T-helper 22 cell (primary cell): ENCODE data around the gene ARID1B.
A peak's percentile ranks its signal among the peaks of the same experiment; 100 is the strongest.

Experiments used
- DNase-seq: peaks from one replicate; pipeline ENCODE4 v3.0.0-alpha.2; 2020; ENCODE audit warnings: low read depth

The ARID1B gene

DNA sequence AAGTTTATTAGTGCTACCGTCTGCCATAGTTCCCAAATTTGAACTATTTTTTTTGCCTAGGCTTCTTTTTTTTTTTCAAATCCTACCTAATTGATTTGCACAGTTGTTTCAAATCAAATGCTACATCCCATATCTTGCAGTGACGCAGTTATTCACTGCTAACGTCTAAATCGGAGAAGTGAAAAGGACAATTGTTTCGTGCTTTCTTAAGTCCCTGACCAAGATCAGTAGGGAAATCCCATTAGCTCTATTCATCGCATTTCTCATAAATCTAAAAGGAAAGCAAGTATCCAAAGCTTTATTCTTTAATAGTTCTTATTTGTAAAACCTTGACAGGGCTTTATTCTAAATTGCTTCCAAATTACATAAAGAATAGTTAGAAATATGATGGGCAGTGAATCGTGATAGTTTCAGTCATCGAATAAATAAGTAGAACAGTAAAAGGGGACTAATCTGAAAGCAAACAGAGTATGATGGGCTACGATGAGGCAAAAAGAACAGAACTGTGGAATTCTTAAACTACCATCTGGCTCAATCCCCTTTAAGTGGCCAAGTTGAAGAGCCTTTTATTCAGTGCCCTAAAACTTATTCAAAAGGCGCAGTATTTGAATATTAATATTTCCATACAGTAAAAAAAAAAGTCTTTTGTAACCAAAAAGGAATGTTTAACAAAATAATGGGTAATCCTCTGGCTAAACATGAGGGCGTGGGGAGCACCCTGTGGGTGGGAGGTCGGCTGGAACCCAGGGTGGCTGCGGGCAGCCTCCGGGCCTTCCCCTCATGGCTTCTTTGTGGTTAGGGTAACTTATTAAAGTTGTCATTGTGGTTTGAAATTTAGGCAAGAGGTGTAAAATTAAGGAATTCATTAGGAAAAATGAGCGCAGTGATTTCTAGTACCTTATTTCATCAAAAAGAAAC, 3.0 kb upstream of the ARID1B start:
- no peak for DNase-seq

DNA sequence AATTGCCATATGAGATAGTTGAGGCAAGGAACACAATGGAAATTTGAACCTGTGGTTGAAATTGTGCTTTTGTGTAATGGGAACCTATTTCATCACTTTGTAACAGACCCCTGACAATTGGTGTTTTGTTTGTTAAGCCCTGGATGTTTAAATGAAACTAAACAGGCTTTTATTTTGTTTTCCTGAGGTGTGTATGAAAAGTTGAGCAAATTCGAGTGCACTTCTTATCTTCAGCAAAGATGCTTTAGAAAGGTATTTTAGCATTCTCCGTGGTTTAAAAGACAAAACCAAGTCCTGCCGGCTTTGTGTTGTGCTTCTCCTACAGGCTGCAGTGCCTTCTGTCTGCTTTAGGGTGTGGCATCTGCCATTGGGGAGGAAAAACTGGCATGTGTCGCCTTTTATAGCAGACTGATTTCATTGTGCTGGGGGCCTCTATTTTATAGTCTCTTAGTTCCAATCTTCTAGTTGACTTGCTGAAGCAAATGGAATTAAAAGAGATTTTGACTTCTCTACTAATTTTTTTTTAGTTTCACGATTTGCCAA, 2.2 kb upstream of the ARID1B start:
- DNase-seq: no peak

DNA sequence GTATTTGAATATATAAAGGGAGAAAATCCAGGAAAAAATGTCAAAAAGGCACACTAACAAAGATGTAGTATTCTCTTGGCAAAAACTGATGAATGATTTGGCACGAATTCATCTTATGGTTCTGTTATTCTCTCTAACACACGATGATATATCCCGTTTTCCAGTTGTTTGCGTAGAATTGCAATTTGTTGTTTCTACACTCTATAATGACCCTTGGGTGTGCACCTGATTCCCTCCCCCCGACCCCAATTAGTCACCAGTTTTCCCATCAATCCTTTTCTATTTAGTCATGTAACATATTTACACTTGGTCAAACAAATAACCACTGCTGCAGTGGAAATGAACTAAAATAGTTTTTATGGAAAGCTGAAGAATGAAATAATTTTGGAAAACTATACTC, 1.5 kb upstream of the ARID1B start:
- no peak for DNase-seq

DNA sequence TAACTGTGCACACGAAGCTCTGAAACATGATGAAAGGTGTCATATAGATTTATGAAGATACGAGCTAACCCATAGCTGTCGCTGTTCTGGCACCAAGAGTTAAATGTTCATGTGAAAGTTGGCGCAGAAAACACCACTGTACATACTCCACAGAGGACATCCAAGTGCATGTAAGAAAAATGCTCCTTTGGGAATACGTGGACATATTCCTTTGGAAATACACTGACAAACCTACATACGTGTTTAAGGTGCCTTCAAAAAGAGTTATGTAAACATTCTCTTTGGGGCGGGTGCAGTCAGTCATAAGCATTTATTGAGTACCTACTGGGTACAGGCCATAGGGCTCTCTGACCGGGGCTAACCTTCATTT, 723 bp upstream of the ARID1B start:
- DNase-seq: no peak

DNA sequence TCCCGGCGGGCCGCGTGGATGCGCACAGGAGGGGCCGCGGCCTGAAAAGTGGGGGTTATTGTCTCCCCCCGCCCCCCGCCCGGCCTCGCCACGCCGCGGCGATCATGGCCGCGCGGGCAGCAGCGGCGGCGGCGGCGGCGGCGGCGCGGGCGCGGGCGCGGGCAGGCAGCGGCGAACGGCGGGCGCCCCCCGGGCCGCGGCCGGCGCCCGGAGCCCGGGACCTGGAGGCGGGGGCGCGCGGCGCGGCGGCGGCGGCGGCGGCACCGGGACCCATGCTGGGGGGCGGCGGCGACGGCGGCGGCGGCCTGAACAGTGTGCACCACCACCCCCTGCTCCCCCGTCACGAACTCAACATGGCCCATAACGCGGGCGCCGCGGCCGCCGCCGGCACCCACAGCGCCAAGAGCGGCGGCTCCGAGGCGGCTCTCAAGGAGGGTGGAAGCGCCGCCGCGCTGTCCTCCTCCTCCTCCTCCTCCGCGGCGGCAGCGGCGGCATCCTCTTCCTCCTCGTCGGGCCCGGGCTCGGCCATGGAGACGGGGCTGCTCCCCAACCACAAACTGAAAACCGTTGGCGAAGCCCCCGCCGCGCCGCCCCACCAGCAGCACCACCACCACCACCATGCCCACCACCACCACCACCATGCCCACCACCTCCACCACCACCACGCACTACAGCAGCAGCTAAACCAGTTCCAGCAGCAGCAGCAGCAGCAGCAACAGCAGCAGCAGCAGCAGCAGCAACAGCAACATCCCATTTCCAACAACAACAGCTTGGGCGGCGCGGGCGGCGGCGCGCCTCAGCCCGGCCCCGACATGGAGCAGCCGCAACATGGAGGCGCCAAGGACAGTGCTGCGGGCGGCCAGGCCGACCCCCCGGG, 637 bp downstream of the ARID1B start:
- peak; percentile 46 for DNase-seq

DNA sequence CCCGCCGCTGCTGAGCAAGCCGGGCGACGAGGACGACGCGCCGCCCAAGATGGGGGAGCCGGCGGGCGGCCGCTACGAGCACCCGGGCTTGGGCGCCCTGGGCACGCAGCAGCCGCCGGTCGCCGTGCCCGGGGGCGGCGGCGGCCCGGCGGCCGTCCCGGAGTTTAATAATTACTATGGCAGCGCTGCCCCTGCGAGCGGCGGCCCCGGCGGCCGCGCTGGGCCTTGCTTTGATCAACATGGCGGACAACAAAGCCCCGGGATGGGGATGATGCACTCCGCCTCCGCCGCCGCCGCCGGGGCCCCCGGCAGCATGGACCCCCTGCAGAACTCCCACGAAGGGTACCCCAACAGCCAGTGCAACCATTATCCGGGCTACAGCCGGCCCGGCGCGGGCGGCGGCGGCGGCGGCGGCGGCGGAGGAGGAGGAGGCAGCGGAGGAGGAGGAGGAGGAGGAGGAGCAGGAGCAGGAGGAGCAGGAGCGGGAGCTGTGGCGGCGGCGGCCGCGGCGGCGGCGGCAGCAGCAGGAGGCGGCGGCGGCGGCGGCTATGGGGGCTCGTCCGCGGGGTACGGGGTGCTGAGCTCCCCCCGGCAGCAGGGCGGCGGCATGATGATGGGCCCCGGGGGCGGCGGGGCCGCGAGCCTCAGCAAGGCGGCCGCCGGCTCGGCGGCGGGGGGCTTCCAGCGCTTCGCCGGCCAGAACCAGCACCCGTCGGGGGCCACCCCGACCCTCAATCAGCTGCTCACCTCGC, 1.5 kb downstream of the ARID1B start:
- peak; percentile 37 for DNase-seq

DNA sequence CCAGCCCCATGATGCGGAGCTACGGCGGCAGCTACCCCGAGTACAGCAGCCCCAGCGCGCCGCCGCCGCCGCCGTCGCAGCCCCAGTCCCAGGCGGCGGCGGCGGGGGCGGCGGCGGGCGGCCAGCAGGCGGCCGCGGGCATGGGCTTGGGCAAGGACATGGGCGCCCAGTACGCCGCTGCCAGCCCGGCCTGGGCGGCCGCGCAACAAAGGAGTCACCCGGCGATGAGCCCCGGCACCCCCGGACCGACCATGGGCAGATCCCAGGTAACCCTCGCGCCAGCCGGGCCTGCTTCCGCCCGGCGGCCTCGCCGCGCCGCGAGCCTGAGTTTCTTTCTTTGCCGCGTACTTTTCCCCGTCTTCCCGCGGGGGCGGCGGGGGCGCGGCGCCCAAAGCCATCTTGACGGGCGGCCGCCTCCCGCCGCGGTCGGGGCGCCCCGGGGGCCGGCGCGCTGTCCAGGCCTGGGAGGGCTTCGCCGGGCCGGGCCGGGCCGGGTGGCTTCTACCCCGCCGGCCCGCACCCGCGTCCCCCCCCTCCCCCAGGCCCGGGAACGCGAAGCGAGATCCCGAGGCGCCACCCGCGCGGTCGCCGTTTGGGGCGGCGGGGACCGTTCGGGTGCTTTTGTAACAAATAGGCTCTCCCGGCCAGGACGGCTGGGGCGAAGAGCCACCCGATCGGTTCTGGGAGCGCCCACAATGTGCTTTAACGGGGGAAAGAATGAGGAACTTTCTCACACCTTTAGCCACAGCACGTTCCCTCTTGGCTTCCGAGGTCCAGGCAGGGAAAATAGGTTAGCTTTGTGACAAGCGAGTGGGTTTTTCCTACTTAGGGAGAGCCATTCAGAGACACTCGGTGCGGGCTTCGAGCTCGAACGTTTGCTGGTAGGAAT, 2.3 kb downstream of the ARID1B start:
- DNase-seq: peak; percentile 22

DNA sequence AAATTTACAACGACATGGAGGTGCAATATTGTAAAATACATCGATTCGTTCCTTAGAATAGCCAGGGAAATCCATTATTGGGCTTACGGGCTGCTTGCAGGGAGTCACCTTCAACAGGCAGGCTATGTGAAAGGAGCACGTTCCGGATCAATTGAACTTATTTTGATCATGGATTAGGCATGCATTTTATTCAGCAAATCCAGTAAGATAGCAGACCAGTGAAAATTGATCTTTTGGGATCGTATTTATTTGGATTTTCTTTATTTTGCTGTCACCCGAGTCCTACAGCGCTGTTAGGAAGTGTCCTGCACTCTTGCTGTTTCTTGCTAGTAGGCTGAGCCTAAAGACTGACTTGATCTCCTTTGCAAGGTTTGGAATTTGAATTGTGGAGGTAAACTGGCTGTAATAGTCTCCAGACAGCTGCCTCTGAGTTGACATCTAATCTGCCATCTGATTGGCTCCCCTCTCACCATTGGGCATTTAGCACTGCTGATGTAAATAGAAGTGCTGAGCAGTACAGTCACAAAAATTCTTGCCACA, 3.0 kb downstream of the ARID1B start:
- DNase-seq: peak; percentile 59

DNA sequence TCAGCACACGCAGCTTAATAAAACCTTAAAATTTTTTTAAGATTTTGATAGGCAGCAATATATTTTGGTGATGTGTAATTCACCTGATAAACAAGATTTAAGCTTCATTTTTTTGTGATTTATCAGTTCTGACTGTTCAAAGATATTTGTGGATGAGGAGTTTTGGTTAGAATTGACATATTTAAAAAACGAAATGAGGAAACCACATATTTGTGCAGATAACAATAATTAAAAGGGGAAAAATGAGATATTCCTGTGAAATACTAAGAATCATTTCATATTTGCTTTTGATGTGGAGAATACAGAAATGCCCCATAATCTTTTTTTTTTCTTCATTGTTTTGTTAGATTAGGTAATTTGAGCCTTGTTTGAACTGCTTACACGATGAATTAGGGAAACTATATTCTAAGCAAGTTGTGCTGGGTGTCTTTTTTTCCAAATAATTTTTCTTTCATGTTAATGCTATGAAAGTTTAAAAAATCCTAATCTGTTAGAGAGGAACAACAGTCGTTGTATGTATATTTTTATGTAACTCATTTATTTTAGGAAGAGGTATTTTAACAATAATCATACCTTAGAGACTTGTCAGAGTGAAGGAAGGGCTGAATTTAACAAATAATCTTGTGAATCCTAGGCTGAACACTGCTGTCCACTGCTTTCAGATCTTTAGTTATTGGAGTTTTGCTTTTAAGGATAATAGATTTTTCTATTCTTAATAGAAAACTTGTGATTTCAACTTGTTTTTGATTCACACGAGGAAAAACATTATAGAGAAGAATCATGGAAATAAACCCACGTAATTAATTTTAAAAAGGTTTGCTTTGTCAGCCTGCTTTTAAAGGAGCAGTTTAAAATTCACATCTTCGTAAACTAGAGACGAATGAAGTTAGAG, 4.0 kb downstream of the ARID1B start:
- no peak for DNase-seq

DNA sequence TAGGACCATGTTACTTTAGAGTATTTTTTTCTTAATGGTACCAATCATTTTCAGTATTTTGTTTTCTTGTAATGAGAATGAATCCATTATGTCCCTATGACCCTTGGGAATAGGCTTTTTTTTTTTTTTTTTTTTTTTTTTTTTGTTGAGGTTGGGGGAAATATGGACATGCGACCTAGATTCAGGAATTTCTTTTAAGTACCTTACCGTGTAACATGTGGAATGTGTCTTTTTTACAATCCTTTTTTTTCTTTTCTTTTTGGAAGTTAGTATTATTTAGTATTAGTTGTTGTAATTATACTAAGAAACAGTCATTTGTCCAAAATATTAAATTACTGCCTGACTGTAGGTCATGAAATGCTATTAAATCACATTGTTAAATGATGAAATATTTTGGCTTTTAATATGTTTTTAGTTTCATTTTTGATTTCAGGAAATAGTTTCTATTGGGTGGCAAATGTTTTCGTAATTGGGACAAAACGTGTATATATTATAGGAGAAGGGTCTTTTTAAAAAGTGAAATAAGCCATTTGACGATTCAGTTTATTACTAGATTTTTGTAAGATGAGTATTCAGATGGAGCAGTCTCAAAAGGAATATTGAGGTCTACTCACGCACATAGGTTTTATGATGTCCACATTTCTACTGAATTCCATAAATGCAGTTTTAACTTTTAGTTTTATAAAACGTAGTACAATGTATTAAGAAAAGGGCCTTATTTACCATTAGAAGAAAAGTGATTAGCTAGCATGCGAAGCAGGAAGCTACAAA, 4.9 kb downstream of the ARID1B start:
- DNase-seq: no peak

DNA sequence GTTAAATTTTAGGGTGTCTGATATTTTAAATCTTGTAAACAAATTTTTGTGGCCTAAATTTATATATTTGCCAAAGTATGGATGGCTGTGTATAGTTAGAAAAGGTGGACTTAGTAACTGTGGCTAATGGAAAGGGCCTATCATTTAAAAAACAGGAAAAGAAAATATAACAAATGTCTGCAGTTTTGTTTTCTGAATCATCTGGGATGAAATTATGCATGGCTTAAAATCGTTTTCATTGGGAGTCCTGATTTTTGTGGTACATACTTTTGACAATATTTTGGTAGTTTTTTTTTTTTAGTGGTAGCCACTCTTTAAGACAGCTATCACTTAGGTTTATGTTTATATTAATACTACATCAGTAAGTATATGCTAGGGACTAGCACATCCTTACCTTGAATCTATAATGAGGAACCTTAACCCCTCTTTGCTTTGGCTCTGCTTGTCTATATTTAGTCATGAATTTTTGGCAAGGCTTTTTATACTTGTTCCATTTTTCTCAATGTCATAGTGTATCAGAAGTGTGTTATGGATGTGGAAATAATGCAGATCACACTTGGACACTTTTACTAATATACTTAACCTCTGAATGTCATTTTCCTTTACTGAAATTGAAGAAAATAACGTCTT, 5.6 kb downstream of the ARID1B start:
- DNase-seq: no peak

DNA sequence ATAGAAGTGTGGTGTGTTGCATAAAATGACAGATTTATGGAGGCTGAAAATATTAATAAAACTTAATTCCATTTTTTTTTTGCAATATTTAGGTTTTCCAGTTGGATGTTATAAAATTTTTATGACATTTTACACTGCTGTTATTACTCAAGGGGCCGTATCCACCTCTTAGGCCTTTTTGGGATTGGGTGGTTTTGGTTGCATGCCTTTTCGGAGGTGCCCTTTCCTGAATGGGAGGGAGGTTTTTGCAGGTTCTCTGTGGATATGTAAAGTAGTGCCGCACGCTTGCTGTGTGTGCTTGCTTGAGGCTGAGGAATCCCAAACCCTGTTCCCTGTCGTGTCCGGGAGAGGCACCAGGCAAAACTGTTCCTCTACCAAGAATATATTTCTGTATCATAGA, 6.8 kb downstream of the ARID1B start:
- DNase-seq: no peak

DNA sequence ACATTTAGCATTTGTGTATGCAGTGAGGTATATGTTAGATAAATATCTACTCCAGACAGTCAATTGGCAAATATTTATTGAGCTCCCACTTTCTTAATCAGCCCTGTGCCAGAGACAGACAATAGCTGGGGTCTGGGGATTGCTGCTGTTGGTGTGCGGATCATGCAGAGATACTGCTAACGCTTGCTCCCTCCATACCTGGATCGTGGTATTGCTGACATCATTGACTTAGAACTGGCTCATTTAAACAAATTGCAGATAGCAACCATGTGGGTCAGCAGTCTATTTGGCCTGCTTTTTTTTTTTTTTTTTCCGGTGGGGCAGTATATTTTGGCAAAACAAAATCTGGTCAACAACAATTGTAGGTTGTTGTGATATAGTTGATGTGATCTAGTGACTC, 9.5 kb downstream of the ARID1B start:
- DNase-seq: no peak

DNA sequence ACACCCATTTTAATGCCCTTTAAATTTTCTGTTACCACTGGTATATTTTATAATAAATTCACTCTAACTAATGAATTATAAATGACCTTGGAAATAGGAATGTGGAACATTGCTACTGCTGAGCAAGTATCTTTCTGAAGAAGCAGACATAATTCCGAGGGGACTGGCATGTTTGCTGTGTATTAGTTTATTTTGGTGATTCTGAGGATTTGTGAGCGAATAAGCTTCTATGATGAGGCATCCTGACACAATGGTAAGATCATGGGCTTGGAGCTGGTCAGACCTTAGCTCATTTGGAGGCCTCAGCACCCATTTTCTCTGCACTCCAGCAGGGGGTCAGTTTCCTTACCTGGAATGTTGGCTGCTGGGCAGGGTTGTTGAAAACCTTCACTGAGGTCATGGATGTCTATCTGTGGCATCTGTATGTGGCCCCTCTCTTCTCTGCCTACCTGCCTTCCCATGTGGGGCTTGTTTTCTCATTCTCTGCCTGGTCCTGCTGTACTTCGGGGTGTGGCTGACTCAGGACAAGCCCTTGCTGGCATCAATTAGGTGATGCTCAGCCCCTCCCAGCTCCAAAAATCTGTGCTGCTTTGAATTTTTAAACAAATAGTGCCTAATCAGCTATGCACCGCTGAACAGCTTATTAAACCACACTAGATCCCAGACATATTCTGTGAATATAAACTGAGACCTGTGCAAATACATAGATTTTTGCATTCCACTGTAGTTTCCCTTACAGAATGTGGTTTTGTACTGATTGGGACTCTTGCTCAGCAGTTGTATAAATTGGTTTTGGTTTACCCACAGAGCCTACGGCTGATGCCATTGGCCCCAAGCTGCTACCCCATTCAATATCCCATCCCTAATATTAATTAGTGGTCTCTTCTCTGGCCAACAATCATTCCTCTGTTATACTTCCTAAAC, 10.7 kb downstream of the ARID1B start:
- DNase-seq: no peak

DNA sequence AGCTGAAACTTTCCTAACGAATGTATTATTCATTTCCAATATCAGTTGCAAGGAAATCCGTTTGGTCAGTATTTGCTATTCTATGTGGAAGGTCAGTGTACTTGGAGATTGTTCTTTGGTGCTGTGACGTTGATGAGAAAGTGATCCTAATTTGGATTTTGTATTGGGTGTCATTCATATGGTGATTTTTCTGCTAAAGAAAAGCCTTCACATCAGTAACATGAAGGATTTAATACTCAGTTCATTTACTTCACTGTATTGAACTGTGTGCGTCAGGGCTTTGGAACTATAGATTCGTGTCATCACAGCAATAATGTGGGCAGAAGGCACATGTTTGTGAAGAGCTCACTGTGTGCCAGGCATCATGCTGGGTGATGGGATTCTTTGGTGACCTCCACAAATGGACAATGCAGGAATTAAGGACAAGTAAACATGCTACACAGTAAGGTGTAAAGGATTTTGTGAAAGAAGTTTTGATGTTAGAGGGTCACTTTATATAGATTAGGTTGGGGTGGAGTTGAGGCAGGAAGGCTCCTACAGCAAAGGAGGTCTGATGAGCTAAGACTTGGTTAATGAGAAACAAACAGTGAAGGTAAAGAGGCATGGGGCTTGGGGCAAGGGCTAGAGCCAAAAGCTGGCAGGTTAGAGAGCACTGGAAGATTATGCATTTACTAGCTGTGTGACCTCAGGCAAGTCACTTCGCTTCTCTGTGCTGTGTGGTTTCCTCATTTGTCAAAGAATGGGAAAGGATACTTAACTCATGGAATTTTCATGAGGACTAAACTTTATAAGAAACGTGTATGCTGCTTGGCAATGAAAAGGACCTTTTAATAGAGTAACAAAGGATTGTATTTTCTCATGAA, 12.1 kb downstream of the ARID1B start:
- DNase-seq: no peak

DNA sequence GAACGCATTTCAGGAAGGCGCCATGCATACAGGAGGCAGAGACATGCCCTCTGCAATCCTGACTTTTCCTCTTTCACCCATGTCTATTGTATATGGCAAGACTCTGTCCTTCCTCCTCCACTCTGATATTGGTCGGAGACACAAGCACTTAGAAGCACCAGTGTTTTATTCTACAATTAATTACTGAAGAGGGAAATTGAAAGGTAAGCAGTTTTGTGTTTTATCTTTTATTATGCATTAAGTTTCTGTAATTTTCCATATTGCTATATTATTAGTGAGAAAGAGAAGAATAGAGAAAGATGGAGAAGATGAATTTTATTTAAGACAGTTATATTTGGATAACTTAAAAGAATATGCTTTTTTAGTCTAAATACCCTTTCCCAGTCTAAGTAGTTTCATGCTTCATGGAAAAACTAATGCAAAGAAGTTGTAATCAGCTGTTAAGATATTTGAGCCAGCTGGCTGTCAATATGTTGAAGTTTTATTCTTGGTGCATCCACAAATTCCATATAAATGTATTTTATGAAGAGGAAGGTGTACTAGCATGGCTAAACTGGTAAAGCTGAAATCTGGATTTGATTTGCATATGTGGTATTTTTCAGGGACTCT, 13.6 kb downstream of the ARID1B start:
- DNase-seq: no peak
